ENCODE measurements around the gene BCKDHB. TPM values are rescaled to one million over a fixed set of nuclear protein-coding genes. Genes with fewer than 3 reads are reported as not detected.
"Not testable (repeated sequence)": the region's sequence is repeated elsewhere in the genome, so short reads cannot be mapped to it uniquely, and the experiment has no call there.

Gene BCKDHB
- total RNA-seq, result 10 to 100 TPM; 19.0 to 33.0 TPM

DNA sequence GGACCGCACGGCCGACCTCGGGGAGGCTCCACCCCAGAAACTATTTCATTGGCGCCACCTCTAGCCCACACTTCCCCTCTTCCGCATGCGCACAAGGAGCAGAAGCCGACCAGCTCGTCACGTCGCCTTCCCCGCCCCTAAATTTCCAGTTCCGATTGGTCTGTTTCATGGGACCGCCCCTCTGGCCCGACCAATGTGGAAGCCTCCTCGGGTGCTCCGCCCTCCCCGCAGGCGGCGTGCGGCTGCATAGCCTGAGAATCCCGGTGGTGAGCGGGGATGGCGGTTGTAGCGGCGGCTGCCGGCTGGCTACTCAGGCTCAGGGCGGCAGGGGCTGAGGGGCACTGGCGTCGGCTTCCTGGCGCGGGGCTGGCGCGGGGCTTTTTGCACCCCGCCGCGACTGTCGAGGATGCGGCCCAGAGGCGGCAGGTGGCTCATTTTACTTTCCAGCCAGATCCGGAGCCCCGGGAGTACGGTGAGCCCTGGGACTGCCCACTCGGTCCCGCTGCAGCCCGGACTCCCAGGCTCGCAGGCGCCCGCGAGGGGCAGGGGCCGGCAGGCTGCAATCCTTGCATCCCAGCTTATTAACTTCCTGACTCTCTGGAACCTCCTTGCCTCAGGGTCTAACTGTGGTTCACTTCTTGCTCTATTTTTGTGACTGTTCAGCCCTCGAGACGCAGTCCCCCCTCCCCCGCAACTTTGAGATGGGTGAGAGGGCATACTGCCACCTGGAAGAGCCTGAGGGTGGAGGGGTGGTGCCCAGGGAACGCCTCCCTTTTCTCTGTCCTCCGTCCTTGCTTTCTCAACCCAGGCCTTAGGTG, at the start of gene BCKDHB:
Gene BCKDHB, plus strand, starts transcription at position 254 of the 818 bp plus-strand sequence. Its CDS starts 23 bp downstream, at position 277.
- Histone ChIP-seq H3K27ac (peak within 1 kb of the TSS; percentile 85 to 88), H3K9me3 (no peaks in the 10 kb centered on the region), H3K36me3 (no peaks in the 10 kb centered on the region), H3K4me1 (replicated peaks) (no peaks in the 10 kb centered on the region), H3K4me3 (peak within 1 kb of the TSS; percentile 81 to 90), H3K27me3 (replicated peaks; ENCODE audit: insufficient read depth) (no peaks in the 10 kb centered on the region)
- under 1% methylated on average over 54 of the region's 56 CpGs for WGBS
- TF ChIP-seq, protein P1, sequence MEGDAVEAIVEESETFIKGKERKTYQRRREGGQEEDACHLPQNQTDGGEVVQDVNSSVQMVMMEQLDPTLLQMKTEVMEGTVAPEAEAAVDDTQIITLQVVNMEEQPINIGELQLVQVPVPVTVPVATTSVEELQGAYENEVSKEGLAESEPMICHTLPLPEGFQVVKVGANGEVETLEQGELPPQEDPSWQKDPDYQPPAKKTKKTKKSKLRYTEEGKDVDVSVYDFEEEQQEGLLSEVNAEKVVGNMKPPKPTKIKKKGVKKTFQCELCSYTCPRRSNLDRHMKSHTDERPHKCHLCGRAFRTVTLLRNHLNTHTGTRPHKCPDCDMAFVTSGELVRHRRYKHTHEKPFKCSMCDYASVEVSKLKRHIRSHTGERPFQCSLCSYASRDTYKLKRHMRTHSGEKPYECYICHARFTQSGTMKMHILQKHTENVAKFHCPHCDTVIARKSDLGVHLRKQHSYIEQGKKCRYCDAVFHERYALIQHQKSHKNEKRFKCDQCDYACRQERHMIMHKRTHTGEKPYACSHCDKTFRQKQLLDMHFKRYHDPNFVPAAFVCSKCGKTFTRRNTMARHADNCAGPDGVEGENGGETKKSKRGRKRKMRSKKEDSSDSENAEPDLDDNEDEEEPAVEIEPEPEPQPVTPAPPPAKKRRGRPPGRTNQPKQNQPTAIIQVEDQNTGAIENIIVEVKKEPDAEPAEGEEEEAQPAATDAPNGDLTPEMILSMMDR (IDR thresholded peaks at IDR 0.05), result peak in 1 of 4 experiments; percentile 18
- TF ChIP-seq POLR2AphosphoS5 (IDR thresholded peaks at IDR 0.05) (peak; percentile 98), POLR2A (IDR thresholded peaks at IDR 0.05) (peak; percentile 90)
- peak; percentile 98 for DNase-seq (ENCODE audit: low spot score)
- intact Hi-C loops (cut with DNase I), result no loop called here

DNA sequence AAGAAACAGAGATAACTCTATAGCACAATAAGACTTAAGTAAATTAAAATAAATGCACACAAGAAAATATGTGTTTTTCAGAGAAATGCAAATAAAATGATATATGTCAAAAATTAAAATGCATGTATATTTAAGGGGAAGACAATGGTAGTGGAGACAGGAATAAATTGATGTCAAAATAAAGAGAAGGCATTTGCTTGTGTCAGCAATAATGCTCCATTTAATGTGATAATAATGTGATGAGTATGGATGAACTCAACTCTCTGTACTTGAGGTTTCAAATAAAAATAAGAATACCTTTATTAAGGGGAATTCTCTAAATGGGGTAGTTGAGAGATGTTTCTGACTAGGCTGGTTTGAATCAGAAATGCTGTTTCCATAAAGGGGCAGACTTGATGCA, 45.7 kb upstream of the BCKDHB start:
- no peak for TF ChIP-seq POLR2AphosphoS5 (IDR thresholded peaks at IDR 0.05)
- TF ChIP-seq, protein P1 (IDR thresholded peaks at IDR 0.05), result no peak
- intact Hi-C loops (cut with DNase I), result no loop called here

DNA sequence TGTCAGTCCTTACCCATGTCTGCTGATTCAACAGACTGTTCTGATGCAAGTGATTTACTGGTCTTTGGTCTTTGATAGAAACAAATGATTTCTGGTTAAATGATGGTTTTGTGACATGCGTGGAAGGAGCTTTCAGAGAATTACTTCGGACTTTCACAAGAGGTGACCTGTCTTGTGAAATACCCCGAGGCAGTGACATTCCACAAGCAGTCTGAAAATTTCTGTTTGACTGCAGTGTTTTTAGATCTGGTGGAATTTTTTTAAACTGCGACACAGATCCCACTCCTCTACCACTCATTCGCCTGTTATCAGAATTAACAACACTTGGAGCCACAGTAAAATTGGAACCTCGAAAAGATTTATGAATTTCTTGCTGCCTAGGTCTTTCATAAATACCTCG, 38.3 kb upstream of the BCKDHB start:
- 62% methylated on average over 6 of the region's 7 CpGs for WGBS
- H3K36me3 ChIP-seq; DNase-seq (ENCODE audit: low spot score); H3K27ac ChIP-seq; H3K4me1 ChIP-seq (replicated peaks); intact Hi-C loops (cut with DNase I); H3K4me3 ChIP-seq; H3K9me3 ChIP-seq; H3K27me3 ChIP-seq (replicated peaks; ENCODE audit: insufficient read depth): not testable (repeated sequence)

More for the DNA sequence above, 45.7 kb upstream of the BCKDHB start:
- H3K27ac ChIP-seq, result no peak overlapping the region
- no peak overlapping the region for H3K4me3 ChIP-seq
- no peak for DNase-seq (ENCODE audit: low spot score)
- no peaks in the 10 kb centered on the region for H3K36me3 ChIP-seq
- no peaks in the 10 kb centered on the region for H3K9me3 ChIP-seq
- no peaks in the 10 kb centered on the region for H3K27me3 ChIP-seq (replicated peaks; ENCODE audit: insufficient read depth)
- H3K4me1 ChIP-seq (replicated peaks), result no peaks in the 10 kb centered on the region

DNA sequence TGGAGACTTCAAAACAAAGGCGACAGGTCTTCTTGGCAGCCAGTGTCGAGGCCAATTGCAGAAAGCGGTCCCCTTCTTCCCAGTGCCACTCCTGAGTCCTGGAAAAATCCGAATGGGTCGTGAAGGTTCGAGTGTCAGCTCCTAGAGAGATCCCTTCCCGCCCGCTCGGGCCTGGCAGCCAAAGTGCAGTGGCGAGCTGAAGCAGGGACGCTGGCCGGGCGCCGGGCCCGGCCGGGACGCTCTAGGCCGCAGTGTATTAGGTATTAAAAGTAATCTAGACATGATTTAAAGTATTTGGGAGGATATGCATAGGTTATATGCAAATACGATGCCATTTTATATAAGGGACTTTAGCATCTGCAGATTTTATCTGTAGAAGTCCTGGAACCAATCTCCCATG, 36.0 kb upstream of the BCKDHB start:
- H3K27me3 ChIP-seq (replicated peaks; ENCODE audit: insufficient read depth); intact Hi-C loops (cut with DNase I); H3K36me3 ChIP-seq; H3K27ac ChIP-seq; H3K4me1 ChIP-seq (replicated peaks); H3K9me3 ChIP-seq; H3K4me3 ChIP-seq; DNase-seq (ENCODE audit: low spot score): not testable (repeated sequence)
- 94% methylated on average over 19 of the region's 19 CpGs for WGBS

DNA sequence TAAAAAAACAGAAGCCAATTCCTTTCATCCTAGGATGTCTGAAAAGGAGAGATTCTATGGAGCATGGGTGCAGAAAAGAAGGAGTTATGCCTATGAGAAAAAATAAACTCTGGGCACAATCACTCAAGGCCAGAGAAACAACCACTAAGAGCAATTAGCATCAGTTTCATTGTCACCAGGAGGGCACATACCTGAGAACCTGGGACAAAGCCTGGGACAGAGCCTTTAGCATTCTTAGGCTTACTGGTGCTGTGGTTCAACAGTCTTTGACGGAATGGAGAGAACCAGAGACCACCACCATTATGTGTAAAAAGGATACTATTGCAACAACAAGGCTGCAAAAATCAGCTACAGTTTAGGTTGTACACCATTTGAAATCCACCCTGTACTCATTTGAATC, 29.4 kb upstream of the BCKDHB start:
- TF ChIP-seq, protein P1 (IDR thresholded peaks at IDR 0.05), result no peak
- TF ChIP-seq POLR2A (IDR thresholded peaks at IDR 0.05) (no peak), POLR2AphosphoS5 (IDR thresholded peaks at IDR 0.05) (no peak)
- 81% methylated on average over 1 of the region's 1 CpG for WGBS

DNA sequence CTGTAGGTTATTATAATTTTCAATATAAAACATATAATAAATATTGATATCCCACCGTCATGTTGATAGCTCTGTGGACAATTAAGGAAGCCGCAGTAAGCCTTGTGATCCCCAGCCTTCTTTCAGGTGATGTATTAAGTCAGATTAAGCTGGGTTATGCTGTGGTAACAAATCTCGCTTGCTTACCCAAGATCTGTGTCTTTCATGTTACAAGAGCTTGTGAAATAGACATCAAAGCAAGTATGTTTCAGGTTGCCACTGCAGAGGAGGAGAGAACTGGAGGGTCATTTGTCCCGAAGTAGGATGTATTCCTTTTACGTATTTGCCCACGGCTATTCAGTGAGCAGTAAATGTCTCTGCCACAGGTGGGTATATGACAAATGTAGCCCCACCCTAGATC, 17.8 kb upstream of the BCKDHB start:
- TF ChIP-seq POLR2AphosphoS5 (IDR thresholded peaks at IDR 0.05) (no peak), POLR2A (IDR thresholded peaks at IDR 0.05) (no peak)
- TF ChIP-seq, protein P1 (IDR thresholded peaks at IDR 0.05), result no peak
- WGBS, result 62% methylated on average over 6 of the region's 6 CpGs
- H3K9me3 ChIP-seq, result no peaks in the 10 kb centered on the region
- H3K4me1 ChIP-seq (replicated peaks), result no peaks in the 10 kb centered on the region
- intact Hi-C loops (cut with DNase I), result no loop called here
- H3K27me3 ChIP-seq (replicated peaks; ENCODE audit: insufficient read depth), result no peaks in the 10 kb centered on the region
- no peak overlapping the region for H3K27ac ChIP-seq
- H3K36me3 ChIP-seq, result no peaks in the 10 kb centered on the region
- H3K4me3 ChIP-seq, result no peak overlapping the region
- no peak for DNase-seq (ENCODE audit: low spot score)

More for the DNA sequence above, 29.4 kb upstream of the BCKDHB start:
- H3K4me1 ChIP-seq (replicated peaks), result no peaks in the 10 kb centered on the region
- no peak overlapping the region for H3K4me3 ChIP-seq
- intact Hi-C loops (cut with DNase I), result no loop called here
- no peaks in the 10 kb centered on the region for H3K9me3 ChIP-seq
- H3K27ac ChIP-seq, result no peak overlapping the region
- no peak for DNase-seq (ENCODE audit: low spot score)
- no peaks in the 10 kb centered on the region for H3K27me3 ChIP-seq (replicated peaks; ENCODE audit: insufficient read depth)
- no peaks in the 10 kb centered on the region for H3K36me3 ChIP-seq

Data from prostate gland (tissue), 2 donors.